ENCODE data around the gene MRFAP1. TPM values are rescaled to one million over a fixed set of nuclear protein-coding genes. Genes with fewer than 3 reads are reported as not detected.

Gene MRFAP1
- polyA plus RNA-seq, 12 donors, result 207 to 331 (median 247) TPM; not detected in 1

DNA sequence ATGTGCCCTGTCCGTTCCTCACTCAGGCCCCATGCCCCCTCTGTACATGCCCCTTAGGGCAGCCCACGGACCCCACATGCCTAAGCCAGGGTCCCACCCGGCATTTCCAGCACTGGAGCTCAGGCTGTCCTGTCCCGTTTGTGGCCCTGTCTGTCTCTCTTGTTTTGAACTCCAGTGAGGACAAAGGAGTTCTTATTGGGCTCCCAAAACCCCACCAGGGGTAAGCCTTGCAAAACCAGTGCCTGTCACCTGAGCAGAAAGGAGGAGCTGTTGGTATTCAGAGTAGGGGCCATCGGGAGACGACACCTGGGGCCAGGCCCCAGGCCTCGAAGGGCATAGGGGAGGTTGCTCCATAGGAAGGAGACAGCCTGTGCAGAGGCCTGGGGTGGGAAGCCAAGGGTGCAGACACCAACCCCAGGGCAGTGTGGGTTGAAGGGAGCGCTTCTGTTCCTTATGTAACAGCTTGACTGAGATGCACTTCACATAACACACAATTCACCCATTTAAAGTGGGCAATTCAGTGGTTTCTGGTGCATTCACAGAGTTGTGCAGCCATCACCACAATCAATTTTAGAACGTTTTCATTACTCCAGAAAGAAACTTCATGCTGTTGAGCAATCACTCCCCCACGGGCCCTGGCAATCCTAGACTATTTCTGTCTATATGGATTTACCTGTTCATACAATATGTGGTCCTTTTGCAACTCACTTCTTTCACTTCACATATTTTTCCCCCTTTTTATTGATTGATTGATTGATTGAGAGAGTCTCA is 33.8 kb upstream of the MRFAP1 start:
- DNase-seq, result no peak

DNA sequence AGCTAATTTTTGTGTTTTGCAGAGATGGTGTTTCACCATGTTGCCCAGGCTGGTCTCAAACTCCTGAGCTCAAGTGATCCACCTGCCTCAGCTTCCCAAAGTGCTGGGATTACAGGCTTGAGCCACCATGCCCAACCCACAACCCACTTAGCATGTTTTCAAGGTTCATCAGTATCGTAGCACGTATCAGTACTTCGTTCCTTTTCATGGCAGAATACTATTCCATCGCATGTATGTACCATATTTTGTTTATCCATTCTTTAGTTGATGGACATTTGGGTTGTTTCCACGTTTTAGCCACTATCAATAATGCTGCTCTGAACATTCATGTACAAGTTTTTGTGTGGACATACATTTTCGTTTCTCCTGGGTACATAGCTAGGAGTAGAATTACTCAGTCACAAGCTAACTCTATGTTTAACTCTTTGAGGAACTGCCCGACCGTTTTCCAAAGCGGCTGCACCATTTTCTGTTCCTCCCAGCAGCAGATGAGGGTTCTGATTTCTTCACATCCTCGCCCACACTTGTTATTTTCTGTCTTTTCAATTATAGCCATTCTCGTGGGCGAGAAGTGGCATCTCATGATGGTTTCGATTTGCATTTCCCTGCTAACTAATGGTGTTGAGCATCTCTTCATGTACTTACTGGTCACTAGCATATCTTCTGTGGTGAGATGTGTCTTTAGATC is 33.0 kb upstream of the MRFAP1 start:
- DNase-seq, result no peak

DNA sequence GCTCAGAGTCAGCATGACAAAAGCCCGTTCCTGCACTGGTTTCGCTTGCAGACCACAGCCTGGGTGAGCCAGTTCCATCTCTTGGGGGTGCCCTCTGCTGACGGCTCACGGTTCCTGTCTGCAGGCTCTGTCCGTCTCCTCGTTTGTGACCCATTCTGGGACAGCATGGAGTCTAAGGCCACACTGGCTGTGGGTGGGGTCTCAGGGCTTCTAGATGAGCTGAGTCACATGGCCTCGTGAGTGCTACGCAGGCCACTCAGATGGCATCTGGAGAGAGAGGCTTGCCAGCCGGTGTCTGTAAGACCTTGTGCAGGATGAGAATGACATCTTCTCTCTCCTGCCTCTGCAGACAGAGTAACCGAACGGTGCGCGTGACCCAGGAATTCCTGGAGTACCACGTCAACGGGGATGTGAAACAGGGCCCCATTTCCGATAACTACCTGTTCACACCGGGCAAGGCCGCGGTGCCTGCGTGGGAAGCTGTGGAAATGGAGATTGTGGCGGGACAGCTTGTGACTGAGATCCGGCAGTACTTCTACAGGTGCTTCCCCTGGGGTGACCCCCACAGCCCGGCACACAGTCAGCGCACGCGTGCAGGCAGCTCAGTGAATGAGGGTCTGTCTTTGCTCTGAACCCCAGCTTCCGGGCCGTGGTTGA is 31.6 kb upstream of the MRFAP1 start:
- no peak for DNase-seq

DNA sequence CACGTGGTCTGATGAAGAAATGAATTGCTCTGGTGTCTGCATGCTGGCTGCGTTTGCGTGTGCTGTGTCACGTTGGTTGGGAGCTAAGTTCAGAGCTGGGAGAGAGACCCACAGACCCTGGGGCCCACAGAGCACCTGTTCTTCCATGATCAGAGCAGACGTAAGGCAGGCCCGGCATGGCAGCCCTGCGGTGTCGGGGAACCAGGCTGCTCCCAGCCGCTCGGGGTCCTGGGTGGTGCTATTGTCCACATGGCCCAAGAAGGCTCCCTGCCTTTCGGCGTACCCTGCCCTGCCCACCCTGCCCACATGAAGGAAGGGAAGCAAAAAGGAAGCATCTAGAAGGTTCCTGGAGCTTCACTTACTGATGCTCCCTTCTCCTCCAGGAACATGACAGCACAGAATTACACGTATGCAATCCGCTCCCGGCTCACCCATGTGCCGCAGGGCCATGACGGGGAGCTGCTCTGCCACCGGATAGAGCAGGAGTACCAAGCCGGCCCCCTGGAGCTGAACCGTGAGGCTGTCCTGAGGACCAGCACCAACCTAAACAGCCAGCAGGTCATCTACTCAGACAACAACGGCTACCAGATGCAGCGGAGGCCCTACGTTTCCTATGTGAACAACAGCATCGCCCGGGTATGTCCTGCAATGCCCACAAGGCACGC is 30.9 kb upstream of the MRFAP1 start:
- no peak for DNase-seq

DNA sequence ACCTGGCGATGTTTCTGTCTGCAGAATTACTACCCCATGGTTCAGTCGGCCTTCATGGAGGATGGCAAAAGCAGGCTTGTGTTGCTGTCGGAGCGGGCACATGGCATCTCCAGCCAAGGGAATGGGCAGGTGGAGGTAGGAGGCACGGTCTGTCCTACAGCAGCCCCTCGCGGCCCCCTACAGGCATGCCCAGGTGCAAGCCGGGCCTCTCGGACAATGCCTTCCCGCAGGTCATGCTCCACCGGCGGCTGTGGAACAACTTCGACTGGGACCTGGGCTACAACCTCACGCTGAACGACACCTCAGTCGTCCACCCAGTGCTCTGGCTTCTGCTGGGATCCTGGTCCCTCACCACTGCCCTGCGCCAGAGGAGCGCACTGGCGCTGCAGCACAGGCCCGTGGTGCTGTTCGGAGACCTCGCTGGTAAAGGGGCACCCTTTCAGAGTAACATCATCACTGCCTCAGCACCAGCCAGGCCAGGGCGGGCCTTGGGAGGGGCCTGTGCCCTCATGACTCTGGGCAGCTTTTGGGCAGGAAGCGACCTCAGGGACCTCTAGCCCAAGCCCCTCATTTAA is 29.5 kb upstream of the MRFAP1 start:
- DNase-seq, result no peak

DNA sequence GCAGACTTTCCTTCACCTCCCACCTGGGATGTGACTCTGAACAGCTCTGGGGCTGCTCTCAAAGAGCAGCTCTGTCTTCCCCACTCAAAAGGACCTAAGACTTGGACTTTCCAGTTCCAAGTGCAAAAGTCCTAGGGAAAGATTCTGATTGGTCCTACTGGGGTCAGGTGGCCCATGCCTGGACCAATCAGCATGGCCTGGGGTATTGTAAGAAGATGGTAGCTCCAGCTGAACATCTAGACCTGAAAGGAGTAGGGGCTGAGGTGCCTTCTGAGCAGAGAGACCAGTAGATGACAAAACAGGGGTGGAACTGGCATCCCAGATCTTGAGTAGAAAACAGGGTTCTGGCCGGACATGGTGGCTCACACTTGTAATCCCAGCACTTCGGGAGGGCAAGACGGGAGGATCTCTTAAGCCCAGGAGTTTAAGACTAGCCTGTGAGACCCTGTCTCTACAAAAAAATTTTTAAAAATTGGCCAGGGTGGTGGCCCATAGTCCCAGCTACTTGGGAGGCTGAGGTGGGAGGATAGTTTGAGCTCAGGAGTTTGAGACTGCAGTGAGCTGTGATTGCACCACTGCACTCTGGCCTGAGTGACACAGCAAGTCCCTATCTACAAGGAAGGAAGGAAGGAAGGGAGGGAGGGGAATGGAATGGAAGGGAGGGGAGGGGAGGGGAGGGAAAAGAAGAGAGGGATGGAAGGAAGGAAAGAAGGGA is 27.4 kb upstream of the MRFAP1 start:
- DNase-seq, result no peak

DNA sequence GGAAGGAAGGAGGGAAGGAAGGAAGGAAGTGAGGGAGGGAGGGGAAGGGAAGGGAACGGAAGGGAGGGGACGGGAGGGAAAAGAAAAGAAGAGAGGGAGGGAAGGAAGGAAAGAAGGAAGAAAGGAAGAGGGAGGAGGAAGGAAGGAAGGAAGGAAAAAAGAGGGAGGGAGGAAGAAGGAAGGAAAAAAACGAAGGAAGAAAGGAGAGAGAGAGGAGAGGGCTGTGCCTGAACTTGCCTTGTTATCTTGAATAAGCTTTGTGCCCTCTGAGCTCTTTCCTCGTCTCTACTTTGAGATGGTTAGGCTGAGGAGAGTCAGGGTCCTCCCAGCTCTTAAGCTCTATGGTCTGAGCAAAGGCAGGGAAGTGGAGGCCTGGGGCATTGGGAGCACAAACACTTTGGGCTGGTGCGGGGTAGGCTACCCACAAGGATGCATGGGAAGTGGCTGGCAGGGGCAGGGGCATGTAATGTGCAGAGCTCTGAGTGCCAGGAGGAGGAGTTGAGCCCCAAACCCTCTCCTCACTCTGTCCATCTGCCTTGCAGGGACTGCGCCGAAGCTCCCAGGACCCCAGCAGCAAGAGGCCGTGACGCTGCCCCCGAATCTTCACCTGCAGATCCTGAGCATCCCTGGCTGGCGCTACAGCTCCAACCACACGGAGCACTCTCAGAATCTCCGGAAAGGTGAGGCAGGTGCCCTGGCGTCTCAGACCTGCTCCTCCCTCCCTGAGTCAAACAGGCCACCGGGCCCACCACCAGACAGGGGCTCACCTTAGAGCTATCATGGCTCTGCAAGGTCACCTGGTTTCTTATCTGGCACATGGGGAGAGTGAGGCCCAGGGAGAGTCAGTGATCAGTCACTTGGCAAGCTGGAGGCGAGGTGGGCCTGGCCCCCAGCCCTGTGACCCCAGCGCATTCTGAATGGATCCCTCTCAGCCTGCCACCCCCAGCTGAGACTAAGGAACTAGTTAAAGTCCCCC is 26.5 kb upstream of the MRFAP1 start:
- DNase-seq, result no peak

DNA sequence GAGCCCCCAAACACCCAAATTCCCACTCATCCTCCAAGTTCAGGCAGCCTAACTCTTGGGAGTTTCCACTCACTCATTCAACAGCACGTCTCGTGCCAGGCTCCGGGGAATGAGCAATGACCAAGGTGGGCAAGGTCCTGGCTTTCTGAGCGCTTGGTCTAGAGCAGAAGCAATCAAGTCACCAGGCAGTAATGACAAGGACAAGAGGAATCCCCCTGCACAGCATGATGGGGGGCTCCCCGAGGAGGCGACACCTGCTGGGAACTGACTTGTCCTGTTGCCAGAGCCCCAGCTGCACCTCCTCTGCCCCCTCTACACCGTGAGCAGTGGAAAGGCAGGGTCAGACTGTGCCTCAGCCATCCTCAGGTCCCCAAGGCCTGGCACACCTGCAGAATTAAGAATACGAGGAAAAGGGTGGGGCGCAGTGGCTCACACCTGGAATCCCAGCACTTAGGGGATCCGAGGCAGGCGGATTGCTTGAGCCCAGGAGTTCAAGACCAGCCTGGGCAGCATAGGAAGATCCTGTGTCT is 25.7 kb upstream of the MRFAP1 start:
- DNase-seq, result no peak

DNA sequence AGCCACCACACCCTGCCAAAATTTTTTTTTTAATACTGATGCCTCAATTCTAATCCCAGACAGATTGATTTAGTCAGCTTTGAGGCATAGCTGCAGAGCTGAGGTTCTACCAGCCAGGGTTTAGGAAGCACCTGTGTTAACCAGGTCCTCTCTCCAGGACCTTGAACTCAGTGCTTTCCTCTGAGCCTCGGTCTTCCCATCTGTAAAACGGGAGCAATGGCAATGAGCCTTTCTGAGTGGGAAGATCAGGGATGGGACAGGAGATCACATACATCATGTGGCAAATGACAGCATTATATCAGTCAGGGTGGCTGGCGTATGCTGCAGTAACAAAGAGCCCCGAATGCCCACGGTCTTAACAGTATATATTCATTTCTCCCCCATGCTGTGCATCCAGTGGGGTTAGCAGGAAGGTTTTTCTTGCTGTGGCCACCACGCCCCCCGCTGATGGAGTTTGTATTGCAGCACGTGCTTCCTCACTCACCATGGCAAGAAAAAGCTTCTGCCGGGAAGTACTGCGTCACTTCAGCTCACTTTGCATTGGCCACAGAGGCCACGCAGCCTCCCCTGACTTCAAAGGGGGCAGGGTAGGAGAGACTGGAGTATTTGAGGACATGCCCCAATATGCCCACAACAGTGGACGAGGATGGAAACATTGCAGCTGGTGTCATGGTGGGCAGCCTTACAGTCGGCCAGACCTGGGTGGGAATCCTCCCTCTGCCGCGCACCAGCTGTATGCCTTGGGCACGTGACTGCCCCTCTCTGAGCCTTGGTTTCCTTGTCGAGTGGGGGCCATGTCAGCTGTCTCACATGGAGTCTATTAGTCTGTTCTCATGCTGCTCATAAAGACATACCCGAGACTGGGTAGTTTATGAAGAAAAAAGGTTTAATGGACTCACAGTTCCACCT is 24.1 kb upstream of the MRFAP1 start:
- DNase-seq, result no peak

DNA sequence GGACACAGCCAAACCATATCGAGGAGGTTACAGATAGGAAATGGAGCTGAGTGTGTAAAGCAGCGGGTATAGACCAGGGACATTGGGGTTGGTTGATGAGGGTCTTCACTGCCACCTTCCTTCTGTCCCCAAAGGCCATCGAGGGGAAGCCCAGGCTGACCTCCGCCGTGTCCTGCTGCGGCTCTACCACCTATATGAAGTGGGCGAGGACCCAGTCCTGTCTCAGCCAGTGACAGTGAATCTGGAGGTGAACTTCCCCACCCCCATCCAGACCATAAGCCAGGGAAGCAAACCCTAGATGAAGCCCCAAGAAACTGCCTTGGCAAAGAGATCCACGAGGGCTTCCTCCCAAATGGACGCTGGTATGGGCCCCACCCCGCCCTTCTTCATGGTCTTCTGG is 23.2 kb upstream of the MRFAP1 start:
- DNase-seq, result no peak

DNA sequence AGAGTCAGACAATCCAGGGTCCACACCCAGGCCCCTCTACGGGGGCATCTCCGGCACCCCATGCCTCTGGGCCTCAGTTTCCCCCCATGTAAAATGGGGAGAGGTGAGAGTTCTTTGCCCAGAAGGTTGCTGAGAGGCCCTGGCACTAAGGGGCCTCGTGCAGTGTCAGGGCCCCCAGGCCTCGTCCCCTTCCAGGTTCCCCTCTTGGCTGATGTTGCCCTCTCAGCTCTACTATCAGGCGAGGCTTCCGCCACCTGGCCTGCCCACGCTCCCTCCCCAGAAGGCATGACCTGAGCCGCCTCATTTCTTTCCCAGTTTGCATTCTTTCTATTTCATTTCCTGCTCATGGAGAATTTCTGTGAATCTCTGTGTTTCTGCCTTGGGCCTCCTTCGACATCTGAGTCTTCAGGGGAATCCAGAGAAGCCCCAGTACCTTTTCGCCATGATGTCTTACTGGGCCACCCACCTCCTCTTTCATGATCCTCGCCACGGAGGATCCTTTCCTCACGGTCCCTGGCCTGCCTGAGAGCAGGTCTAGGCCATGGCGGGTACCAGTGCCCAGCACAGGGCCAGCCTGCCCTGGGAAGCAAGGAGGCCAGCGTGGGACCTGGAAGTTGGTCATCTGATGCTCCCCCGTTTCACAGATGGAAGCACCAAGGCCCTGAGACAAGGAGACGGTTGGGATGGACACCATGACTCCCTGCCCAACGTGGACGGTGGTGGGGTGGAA is 21.9 kb upstream of the MRFAP1 start:
- DNase-seq, result no peak

DNA sequence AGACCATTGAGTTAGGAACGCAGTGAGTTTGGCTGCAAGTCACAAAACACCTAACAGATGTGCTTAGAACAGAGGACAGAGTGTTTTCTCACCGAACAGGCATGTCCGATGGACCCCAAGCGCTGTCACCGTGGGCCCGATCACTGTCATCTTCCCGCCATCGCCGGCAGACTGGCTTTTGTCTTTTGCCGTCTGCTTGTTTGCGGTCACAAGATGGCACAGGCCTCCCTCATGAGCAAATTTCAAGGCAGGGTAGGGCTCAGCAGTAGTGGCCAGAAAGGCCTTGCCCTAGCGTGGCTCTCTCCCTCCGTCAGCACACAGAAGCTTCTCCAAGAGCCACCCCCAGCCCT is 21.4 kb upstream of the MRFAP1 start:
- no peak for DNase-seq

DNA sequence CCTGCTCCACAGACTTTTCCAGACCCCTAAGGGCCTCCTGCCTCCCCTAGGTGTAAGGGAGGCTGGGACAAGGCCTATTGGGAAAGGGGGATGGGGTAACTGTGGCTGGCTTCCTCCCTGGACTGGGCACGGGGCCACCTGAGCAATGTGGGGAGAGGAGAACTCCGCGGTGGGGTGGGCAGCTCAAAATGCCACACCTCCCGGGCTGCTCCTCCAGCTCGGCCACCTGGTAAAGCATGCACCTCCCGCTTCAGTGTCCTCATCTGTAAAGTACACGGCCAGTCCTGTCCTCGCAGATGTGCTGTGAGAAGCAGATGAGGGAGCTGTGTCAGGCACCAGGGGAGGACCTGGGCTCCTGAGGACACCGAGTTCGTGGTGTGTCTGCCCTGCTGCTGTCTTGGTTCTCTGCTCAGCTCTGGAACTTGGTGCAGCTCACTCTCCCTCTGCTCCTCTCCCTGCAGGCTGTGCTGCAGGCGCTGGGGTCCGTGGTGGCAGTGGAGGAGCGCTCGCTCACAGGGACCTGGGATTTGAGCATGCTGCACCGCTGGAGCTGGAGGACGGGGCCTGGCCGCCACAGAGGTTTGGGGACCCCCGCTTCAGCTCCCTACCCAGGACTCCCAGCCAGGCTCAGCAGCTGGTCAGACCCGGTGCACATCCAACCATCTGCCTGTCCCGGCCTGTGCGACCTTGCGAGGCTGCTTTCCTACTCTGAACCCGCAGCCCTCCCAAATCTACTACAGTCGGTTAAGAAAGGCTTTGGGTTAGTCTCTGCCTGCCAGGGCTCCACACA is 20.8 kb upstream of the MRFAP1 start:
- no peak for DNase-seq

DNA sequence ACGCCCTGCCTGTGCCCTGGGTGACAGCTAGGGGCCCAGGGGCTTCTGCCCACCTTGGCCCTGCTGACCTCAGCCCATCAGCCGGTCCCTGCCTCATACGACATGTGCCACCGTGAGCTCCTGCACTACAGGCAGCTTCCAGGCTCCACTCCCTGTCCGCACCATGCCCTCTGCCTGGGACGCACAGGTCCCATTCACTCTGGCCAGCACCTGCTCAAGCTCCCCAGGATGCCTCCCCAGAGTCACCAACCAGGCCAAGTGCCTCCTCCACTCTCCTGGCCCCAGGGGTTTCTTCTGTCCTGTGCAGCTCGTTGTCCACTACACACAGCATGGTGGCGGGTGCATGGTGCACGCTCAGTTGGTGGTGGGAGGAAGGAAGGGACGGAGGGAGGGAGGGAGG is 20.2 kb upstream of the MRFAP1 start:
- no peak for DNase-seq

DNA sequence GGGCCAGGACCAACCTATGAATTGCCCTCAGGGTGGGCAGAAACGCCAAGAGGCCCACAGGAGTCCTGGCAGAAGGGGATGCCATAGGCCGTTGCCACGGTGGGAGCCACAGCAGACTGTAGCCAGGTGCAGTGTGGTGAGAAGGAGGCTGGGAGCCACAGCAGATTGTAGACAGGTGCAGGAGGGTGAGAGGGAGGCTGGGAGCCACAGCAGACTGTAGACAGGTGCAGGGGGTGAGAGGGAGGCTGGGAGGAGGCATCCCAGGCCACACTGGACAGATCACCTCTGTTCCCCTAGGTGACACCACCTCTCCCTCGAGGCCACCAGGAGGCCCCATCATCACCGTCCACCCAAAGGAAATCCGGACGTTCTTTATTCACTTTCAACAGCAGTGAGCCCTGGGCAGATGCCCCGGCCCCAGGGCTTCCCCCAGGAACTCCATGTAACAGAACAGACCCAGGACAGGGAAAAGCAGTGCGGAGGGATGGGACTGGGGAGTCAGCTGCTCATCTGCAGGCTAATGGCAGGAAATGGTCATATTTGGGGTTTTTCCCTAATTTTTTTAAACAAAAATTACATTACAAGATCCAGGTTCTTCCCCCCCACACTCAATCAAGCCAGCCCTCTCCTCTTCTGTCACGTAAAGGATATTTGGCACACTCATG is 19.5 kb upstream of the MRFAP1 start:
- no peak for DNase-seq

DNA sequence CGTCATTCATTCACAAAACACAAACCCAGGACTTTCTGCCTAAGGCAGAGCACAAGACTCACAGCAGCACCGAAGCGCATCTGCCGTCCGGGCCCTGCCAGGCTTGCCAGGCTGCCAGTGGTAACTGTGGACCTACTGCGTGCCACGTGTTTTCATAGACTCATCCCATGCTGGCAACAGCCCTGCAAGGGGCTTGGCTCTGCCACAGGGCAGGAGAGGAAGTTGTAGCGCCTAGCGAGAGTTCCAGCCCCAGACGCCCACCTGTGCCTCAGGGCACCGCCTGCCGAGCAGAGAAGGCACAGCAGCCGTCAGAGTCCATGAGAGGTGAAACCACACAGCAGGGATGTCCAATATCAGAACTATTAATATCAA is 18.9 kb upstream of the MRFAP1 start:
- DNase-seq, result no peak

DNA sequence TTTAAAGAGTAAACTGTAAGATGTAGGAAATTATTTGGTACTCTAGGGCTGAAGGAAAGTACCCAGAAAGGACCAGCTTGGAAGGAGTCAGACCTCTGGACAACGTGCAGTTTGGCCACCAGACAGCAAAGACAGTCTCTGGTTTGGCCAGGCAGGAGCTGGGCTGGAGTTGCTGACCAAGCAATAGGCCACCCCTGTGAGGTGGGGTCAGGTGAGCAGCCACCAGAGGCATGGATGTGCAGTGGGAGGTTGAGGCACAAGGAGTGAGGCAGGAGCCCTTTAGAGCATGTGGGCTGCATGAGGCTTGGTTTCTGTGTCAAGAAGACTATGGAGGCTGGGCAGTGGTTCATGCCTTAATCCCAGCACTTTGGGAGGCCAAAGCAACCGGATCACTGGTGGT is 17.7 kb upstream of the MRFAP1 start:
- no peak for DNase-seq
